GM12801 (cell line): Measurements from ENCODE around the gene EPB41L4A.

Experiments
- CTCF ChIP-seq: IDR thresholded peaks from one replicate; pipeline ENCODE4 v1.5.1; 2011; ENCODE audit warnings: control low read depth; ENCODE audit not compliant: insufficient read length; ENCODE audit errors: extremely low read depth

The EPB41L4A gene

GRCh38 chr5:112276991-112277390 lies 142.1 kb downstream of the EPB41L4A start:
- no peak for TF ChIP-seq CTCF

- TF ChIP-seq CTCF, result no peak
Measured at GRCh38 chr5:112275671-112276070, 143.4 kb downstream of the EPB41L4A start.

- no peak for TF ChIP-seq CTCF
Measured at GRCh38 chr5:112270299-112271293, 148.5 kb downstream of the EPB41L4A start.

- TF ChIP-seq CTCF, result no peak
Measured at GRCh38 chr5:112267231-112267630, 151.8 kb downstream of the EPB41L4A start.

- TF ChIP-seq CTCF, result no peak
Measured at GRCh38 chr5:112264666-112265065, 154.4 kb downstream of the EPB41L4A start.

GRCh38 chr5:112264151-112264550 lies 154.9 kb downstream of the EPB41L4A start:
- TF ChIP-seq CTCF, result no peak

- no peak for TF ChIP-seq CTCF
Measured at GRCh38 chr5:112263469-112263868, 155.6 kb downstream of the EPB41L4A start.
